Hepatocyte (in vitro differentiated cells): ENCODE data around the gene PREX1.

ENCODE experiments used
- CTCF ChIP-seq: fragments of 200-600 bp; sonication (generic); IDR thresholded peaks from 2 replicates; pipeline ENCODE4 v1.5.1; 2016; ENCODE audit warnings: antibody characterized with exemption, mild to moderate bottlenecking; ENCODE audit not compliant: poor library complexity
- EZH2 ChIP-seq: fragments of 200-600 bp; sonication (generic); IDR thresholded peaks from 2 replicates; pipeline ENCODE4 v1.6.1; 2016; ENCODE audit warnings: antibody characterized with exemption, mild to moderate bottlenecking, borderline replicate concordance
- EZH2phosphoT487 ChIP-seq: fragments of 200-600 bp; sonication (generic); IDR thresholded peaks from one replicate; pipeline ENCODE4 v1.6.1; 2018; ENCODE audit warnings: antibody characterized with exemption, mild to moderate bottlenecking, low read depth, moderate library complexity; ENCODE audit not compliant: unreplicated experiment, severe bottlenecking

- no peak for TF ChIP-seq EZH2
- TF ChIP-seq CTCF = no peak
- TF ChIP-seq EZH2phosphoT487 = no peak
Observed at GRCh38 chr20:48850977-48851299, 23.1 kb upstream of the PREX1 start.
